GM06990 (cell line): ENCODE data around the gene MCF2L.

ENCODE experiments used
- DNase-seq: peaks from one replicate; pipeline ENCODE4 v3.0.0-alpha.2; 2011; ENCODE audit not compliant: insufficient read length; ENCODE audit errors: extremely low read depth
- H3K27me3 ChIP-seq: replicated peaks from 2 replicates; pipeline ENCODE4 v1.6.0; 2011; ENCODE audit warnings: low read length; ENCODE audit not compliant: control insufficient read depth, insufficient read depth
- H3K36me3 ChIP-seq: 2 replicates; pipeline ENCODE4 v1.5.1; 2011; ENCODE audit warnings: low read length; ENCODE audit not compliant: control insufficient read depth, insufficient read depth
- H3K4me3 ChIP-seq: replicated peaks from 2 replicates; pipeline ENCODE4 v1.5.1; 2011; ENCODE audit warnings: low read depth, mild to moderate bottlenecking, control low read depth, low read length
- CTCF ChIP-seq: IDR thresholded peaks from 2 replicates; pipeline ENCODE4 v1.5.1; 2011; ENCODE audit warnings: low read length, control low read depth, mild to moderate bottlenecking, inconsistent platforms; ENCODE audit not compliant: insufficient read depth, poor library complexity, severe bottlenecking

MCF2L gene

GRCh38 chr13:112964971-112965492, 4.0 kb upstream of the MCF2L start:
- peaks cover 2% of the 10 kb centered on the region for H3K27me3 ChIP-seq
- DNase-seq = no peak
- TF ChIP-seq CTCF = no peak
- no peak overlapping the region for H3K4me3 ChIP-seq
- no peaks in the 10 kb centered on the region for H3K36me3 ChIP-seq

GRCh38 chr13:112965573-112966115, 3.4 kb upstream of the MCF2L start:
- no peak for DNase-seq
- Histone ChIP-seq H3K36me3 (no peaks in the 10 kb centered on the region), H3K4me3 (no peak overlapping the region), H3K27me3 (peaks cover 2% of the 10 kb centered on the region)
- no peak for TF ChIP-seq CTCF

GRCh38 chr13:112966776-112967175, 2.2 kb upstream of the MCF2L start:
- TF ChIP-seq CTCF = no peak
- DNase-seq = no peak
- H3K27me3 ChIP-seq = peaks cover 2% of the 10 kb centered on the region

DNA sequence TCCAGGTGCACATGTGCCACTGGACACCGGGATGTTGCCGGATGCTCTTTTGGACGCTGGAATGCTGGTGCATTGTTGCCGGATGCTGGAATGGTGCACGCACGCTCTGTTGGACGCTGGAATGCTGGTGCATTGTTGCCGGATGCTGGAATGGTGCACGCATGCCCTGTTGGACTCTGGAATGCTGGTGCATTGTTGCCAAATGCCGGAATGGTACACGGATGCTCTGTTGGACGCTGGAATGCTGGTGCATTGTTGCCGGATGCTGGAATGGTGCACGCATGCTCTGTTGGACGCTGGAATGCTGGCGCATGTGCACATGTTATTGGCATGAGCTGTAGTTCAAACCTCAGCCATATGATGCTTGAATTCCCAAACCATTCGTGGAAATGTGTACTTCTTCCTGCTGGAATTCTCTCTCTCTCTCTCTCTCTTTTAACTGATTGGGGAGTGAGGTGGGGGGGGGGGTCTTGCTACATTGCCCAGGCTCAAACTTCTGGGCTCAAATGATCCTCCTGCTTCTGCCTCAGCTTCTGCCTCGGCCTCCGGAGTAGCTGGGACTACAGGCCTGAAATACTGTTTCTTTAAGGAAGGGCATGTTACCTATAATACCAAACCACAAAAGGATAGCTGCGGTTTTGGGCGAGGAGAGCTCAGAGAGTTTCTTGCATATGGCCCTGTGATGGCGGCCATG, 1.2 kb upstream of the MCF2L start:
- Histone ChIP-seq H3K27me3 (peaks cover 2% of the 10 kb centered on the region), H3K4me3 (no peak overlapping the region), H3K36me3 (no peaks in the 10 kb centered on the region)
- DNase-seq = no peak
- no peak for TF ChIP-seq CTCF

More at GRCh38 chr13:112966776-112967175, 2.2 kb upstream of the MCF2L start:
- Histone ChIP-seq H3K36me3 (no peaks in the 10 kb centered on the region), H3K4me3 (no peak overlapping the region)

DNA sequence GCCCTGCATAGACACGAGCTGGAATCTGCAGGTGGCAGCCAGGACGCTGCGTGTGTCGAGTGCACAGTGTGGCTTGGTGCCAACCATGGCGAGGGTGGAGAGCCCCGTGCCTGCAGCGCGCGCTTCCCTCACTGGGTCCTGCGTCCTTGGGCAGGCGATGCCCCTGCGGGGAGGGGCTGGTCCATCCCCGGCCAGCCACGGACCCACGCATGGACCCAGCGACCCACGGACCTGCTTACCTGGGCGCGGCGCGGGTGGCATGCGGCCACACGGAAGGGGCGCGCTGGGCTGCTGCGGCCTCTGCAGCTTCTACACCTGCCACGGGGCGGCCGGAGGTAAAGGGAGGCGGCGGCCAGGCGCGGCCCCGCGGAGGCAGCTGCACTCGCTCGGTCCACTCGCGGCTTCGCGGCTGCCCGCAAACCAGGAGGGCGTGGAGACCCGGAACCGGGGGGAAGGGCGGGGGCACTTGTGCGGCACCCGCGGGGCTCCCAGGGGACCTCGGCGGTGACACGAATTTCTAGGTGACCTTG, 569 bp upstream of the MCF2L start:
- no peaks in the 10 kb centered on the region for H3K36me3 ChIP-seq
- TF ChIP-seq CTCF = no peak
- DNase-seq = no peak
- peak overlapping the region; percentile 29; the same call in 1 of the 2 replicates for H3K4me3 ChIP-seq
- peaks cover 2% of the 10 kb centered on the region for H3K27me3 ChIP-seq
